ENCODE data around the gene CCL18.
"Not testable (repeated sequence)": the region's sequence is repeated elsewhere in the genome, so short reads cannot be mapped to it uniquely, and the experiment has no call there.

The CCL18 gene

DNA sequence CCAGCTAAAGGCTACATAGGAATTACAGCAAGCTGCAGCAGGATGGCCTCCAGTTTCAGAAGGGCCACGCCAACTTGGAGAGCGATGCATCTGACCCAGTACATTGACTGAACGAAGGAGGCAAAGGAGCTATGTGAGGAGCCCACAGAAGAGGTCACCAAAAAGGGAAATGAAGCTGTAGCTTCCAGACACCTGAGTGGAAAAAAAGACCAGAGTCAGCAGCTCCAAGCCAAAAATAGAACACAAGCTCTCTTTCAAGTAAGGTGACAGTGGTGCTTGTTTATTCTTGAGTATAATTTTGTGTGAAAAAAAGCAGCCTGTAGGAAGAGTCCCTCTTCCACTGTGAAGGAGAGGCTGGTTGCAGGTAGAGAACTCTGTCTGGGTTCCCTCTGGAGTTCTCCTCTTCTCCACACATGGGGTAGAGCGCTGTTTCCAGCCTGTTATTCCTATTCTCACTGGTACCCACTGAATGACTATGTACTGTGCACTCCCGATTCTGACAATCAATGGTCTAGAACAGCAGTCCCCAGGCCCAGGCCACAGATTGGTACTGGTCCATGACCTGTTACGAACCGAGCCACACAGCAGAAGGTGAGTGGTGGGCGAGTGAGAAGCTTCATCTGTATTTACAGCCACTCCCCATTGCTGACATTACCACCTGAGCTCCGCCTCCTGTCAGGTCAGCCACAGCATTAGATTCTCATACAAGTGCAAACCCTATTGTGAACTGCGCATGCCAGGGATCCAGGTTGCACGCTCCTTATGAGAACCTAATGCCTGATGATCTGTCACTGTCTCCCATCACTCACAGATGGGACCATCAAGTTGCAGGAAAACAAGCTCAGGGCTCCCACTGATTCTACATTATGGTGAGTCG lies 54.6 kb downstream of the CCL18 start:
- no peak for DNase-seq
- H3K4me3 ChIP-seq (ENCODE audit: control insufficient read depth in 1 of 7, extremely low read depth in 1 of 7, insufficient read depth in 4 of 7, low read depth in 2 of 7, low read length in 6 of 7) = no peak overlapping the region
- WGBS (ENCODE audit: insufficient coverage) = 98% methylated on average over 11 of the region's 12 CpGs
- CTCF ChIA-PET = interaction anchor here (0.9 to 4.4 kb wide), 7 partner anchors 10 to 140 kb away, joined by 3 to 23 read pairs (median 12); no protein-coding TSS in a partner anchor
- H3K27me3 ChIP-seq (replicated peaks in 2 of 5; ENCODE audit: control insufficient read depth in 4 of 5, insufficient read depth in 5 of 5, low read length in 4 of 5) = no peaks in the 10 kb centered on the region
- peaks cover 0 to 1% (median 0%) of the 10 kb centered on the region in 5 experiments for H3K9me3 ChIP-seq (ENCODE audit: control extremely low read depth in 1 of 5, control insufficient read depth in 4 of 5, insufficient read depth in 2 of 5, low read depth in 1 of 5, low read length in 4 of 5)
- no peaks in the 10 kb centered on the region for H3K36me3 ChIP-seq (ENCODE audit: control insufficient read depth in 4 of 4, insufficient read depth in 4 of 4, low read length in 3 of 4)
- POLR2A ChIA-PET = interaction anchor here (1.4 kb wide), 1 partner anchor 10 kb away, joined by 3 read pairs; no protein-coding TSS in a partner anchor
- no peak overlapping the region for H3K27ac ChIP-seq (ENCODE audit: insufficient read depth in 1 of 2, low read depth in 1 of 2, low read length in 2 of 2, poor library complexity in 1 of 2, severe bottlenecking in 2 of 2)
- no peaks in the 10 kb centered on the region for H3K4me1 ChIP-seq (ENCODE audit: control extremely low read depth in 1 of 4, control insufficient read depth in 4 of 4, insufficient read depth in 4 of 4, low read length in 3 of 4)

DNA sequence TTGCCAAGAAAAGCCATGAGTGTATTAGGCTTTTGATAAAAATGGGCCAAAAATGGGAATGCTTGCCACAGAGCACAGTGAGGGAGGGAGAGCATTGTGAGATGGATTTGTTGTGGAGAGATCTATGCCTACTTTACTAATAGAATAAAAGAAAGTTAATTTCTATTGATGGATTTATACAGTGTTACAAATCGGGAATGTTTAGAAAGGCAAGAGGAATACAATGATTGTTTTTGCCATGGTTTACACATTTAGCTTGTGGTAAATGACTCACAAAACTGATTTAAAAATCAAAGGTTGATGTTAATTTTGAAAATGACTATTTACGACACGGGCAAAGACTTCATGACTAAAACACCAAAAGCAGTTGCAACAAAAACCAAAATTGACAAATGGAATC lies 56.1 kb downstream of the CCL18 start:
- ChIA-PET CTCF (interaction anchor here (1.3 to 4.4 kb wide), 4 partner anchors 12 to 48 kb away, joined by 4 to 23 read pairs (median 13); no protein-coding TSS in a partner anchor), POLR2A (no interaction called here)
- DNase-seq = no peak
- H3K4me3 ChIP-seq (ENCODE audit: control insufficient read depth in 1 of 7, extremely low read depth in 1 of 7, insufficient read depth in 4 of 7, low read depth in 2 of 7, low read length in 6 of 7) = no peak overlapping the region
- H3K4me1 ChIP-seq (ENCODE audit: control extremely low read depth in 1 of 4, control insufficient read depth in 4 of 4, insufficient read depth in 4 of 4, low read length in 3 of 4) = no peaks in the 10 kb centered on the region
- H3K36me3 ChIP-seq (ENCODE audit: control insufficient read depth in 4 of 4, insufficient read depth in 4 of 4, low read length in 3 of 4) = no peaks in the 10 kb centered on the region
- H3K27me3 ChIP-seq (replicated peaks in 2 of 5; ENCODE audit: control insufficient read depth in 4 of 5, insufficient read depth in 5 of 5, low read length in 4 of 5) = no peaks in the 10 kb centered on the region
- 100% methylated on average over 1 of the region's 3 CpGs for WGBS (ENCODE audit: insufficient coverage)
- no peak overlapping the region for H3K27ac ChIP-seq (ENCODE audit: insufficient read depth in 1 of 2, low read depth in 1 of 2, low read length in 2 of 2, poor library complexity in 1 of 2, severe bottlenecking in 2 of 2)
- peaks cover 0 to 8% (median 5%) of the 10 kb centered on the region in 5 experiments for H3K9me3 ChIP-seq (ENCODE audit: control extremely low read depth in 1 of 5, control insufficient read depth in 4 of 5, insufficient read depth in 2 of 5, low read depth in 1 of 5, low read length in 4 of 5)

DNA sequence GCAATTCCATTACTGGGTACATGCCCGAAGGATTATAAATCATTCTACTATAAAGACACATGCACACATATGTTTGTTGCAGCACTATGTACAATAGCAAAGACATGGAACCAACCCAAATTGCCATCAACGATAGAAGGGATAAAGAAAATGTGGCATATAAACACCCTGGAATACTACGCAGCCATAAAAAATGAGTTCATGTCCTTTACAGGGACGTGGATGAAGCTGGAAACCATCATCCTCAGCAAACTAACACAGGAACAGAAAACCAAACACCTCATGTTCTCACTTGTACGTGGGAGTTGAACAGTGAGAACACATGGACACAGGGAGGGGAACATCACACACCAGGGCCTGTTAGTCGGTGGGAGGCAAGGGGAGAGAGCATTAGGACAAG lies 57.0 kb downstream of the CCL18 start:
- 100% methylated on average over 5 of the region's 6 CpGs for WGBS (ENCODE audit: insufficient coverage)
- DNase-seq; H3K4me3 ChIP-seq (ENCODE audit: control insufficient read depth in 1 of 7, extremely low read depth in 1 of 7, insufficient read depth in 4 of 7, low read depth in 2 of 7, low read length in 6 of 7); POLR2A ChIA-PET; H3K27ac ChIP-seq (ENCODE audit: insufficient read depth in 1 of 2, low read depth in 1 of 2, low read length in 2 of 2, poor library complexity in 1 of 2, severe bottlenecking in 2 of 2); H3K36me3 ChIP-seq (ENCODE audit: control insufficient read depth in 4 of 4, insufficient read depth in 4 of 4, low read length in 3 of 4); H3K4me1 ChIP-seq (ENCODE audit: control extremely low read depth in 1 of 4, control insufficient read depth in 4 of 4, insufficient read depth in 4 of 4, low read length in 3 of 4); H3K27me3 ChIP-seq (replicated peaks in 2 of 5; ENCODE audit: control insufficient read depth in 4 of 5, insufficient read depth in 5 of 5, low read length in 4 of 5): not testable (repeated sequence)
- CTCF ChIA-PET = interaction anchor here (0.8 to 2.7 kb wide), 2 partner anchors 15 to 25 kb away, joined by 3 to 14 read pairs; no protein-coding TSS in a partner anchor
- H3K9me3 ChIP-seq (ENCODE audit: control extremely low read depth in 1 of 5, control insufficient read depth in 4 of 5, insufficient read depth in 2 of 5, low read depth in 1 of 5, low read length in 4 of 5) = peaks cover 0 to 17% (median 14%) of the 10 kb centered on the region in 5 experiments

Measured in common myeloid progenitor, CD34-positive (primary cell).